Measurements from ENCODE around the gene ARL2BP. TPM values are rescaled to one million over a fixed set of nuclear protein-coding genes. Genes with fewer than 3 reads are reported as not detected.

The ARL2BP gene
- total and polyA plus RNA-seq, 10 of the 15 experiments (the other 5 are each of a cell fraction or from before 2014, with no cell fraction given), result 12.5 to 56.6 (median 29.7) TPM

DNA sequence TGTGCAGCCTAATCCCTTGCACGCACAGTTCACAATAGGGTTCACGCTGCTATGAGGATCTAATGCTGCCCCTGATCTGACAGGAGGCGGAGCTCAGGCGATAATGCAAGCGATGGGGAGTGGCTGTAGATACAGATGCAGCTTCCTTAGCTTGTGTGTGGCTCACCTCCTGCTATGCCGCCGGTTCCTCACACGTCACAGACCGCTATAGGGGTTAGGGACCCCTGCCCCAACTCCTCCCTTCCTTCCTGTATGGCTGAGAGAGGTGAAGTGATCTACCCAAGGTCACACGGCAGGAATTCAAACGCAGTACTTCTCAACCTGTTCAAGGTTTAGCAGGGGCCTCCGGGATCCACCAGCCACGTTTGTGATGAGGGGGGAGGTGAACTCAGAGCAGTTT is 52.8 kb downstream of the ARL2BP start:
- H3K36me3 ChIP-seq (ENCODE audit: control insufficient read depth in 2 of 2, insufficient read depth in 2 of 2, low read length in 1 of 2), result no peaks in the 10 kb centered on the region
- H3K4me3 ChIP-seq, result no peak overlapping the region
- peak; percentile 13 for ATAC-seq
- peak overlapping the region; percentile 57 for H3K4me2 ChIP-seq (ENCODE audit: control insufficient read depth, insufficient read depth)
- SMC1A ChIA-PET (ENCODE audit: uncharacterized antibody, unreplicated experiment), result interaction anchor here (0.8 to 4.8 kb wide), 6 partner anchors 8 to 230 kb away, joined by 3 to 39 read pairs (median 4); partner anchors contain the start of gene ARL2BP
- TF ChIP-seq BCL11A (IDR thresholded peaks at IDR 0.05; ENCODE audit: low read depth, low read length), result no peak
- no peak for TF ChIP-seq SMC3 (IDR thresholded peaks at IDR 0.05; ENCODE audit: borderline replicate concordance, low read length)
- TF ChIP-seq, protein P1, sequence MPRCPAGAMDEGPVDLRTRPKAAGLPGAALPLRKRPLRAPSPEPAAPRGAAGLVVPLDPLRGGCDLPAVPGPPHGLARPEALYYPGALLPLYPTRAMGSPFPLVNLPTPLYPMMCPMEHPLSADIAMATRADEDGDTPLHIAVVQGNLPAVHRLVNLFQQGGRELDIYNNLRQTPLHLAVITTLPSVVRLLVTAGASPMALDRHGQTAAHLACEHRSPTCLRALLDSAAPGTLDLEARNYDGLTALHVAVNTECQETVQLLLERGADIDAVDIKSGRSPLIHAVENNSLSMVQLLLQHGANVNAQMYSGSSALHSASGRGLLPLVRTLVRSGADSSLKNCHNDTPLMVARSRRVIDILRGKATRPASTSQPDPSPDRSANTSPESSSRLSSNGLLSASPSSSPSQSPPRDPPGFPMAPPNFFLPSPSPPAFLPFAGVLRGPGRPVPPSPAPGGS (IDR thresholded peaks at IDR 0.05; ENCODE audit: borderline replicate concordance, insufficient read depth, low read depth, low read length, poor library complexity, severe bottlenecking), result no peak
- H3K27me3 ChIP-seq (replicated peaks in 1 of 2; ENCODE audit: control insufficient read depth in 2 of 2, insufficient read depth in 2 of 2, low read length in 1 of 2), result no peaks in the 10 kb centered on the region
- H3K4me1 ChIP-seq (ENCODE audit: control insufficient read depth, insufficient read depth, low read length), result peaks cover 19% of the 10 kb centered on the region
- H3K9me3 ChIP-seq (replicated peaks; ENCODE audit: control insufficient read depth, insufficient read depth, low read length), result no peaks in the 10 kb centered on the region
- CTCF ChIA-PET, result interaction anchor here (0.7 to 15.8 kb wide), 4 partner anchors 9 to 225 kb away, joined by 3 to 632 read pairs (median 4); no protein-coding TSS in a partner anchor
- no TSS peak for BruUV-seq (replicated peaks)
- 30% methylated on average over 13 of the region's 13 CpGs for WGBS (ENCODE audit: insufficient coverage, insufficient replicate concordance, low lambda C conversion rate, missing lambda C conversion rate)
- POLR2A ChIA-PET, result interaction anchor here (0.6 to 1.2 kb wide), 4 partner anchors 18 to 112 kb away, joined by 3 to 4 read pairs (median 4); partner anchors contain the start of genes ARL2BP, PSME3IP1 and RSPRY1
- H2AFZ ChIP-seq (ENCODE audit: control insufficient read depth, low read depth, low read length), result peak overlapping the region; percentile 75
- no peak overlapping the region; the same call in 1 of the 2 replicates for H3K9ac ChIP-seq (ENCODE audit: control insufficient read depth, insufficient read depth, low read length)
- no peaks in the 10 kb centered on the region for H3K79me2 ChIP-seq (ENCODE audit: control insufficient read depth, insufficient read depth, low read length)
- no peak for DNase-seq (ENCODE audit: low read depth, low spot score)
- H4K20me1 ChIP-seq (ENCODE audit: control insufficient read depth, insufficient read depth), result no peaks in the 10 kb centered on the region
- intact Hi-C loops (cut with micrococcal nuclease; ENCODE audit: unreplicated experiment), result loop anchor here (2.0 kb wide), 1 partner anchor 111 kb away; the partner anchor contains the start of genes PSME3IP1 and RSPRY1
- no peak overlapping the region for H3K27ac ChIP-seq (ENCODE audit: control insufficient read depth, insufficient read depth)
- FAIRE-seq, result peak; percentile 35
- in situ Hi-C loops (cut with MboI), result no loop called here
- RAD21 ChIA-PET (ENCODE audit: unreplicated experiment), result interaction anchor here (0.9 to 9.2 kb wide), 7 partner anchors 9 to 240 kb away, joined by 3 to 293 read pairs (median 5); partner anchors contain the start of genes ARL2BP, CIAPIN1, COQ9 and PSME3IP1
